Parathyroid adenoma (tissue), 2 donors: ENCODE results near the gene CNFN.

ENCODE experiments used
- H2AFZ ChIP-seq: fragments of 300-600 bp; sonication (generic); one replicate; pipeline ENCODE4 v1.7.0; 2017; ENCODE audit warnings: antibody characterized with exemption, mild to moderate bottlenecking
- H3K27ac ChIP-seq: fragments of 300-600 bp; sonication (generic); one replicate; pipeline ENCODE4 v1.7.0; 2017
- H3K27me3 ChIP-seq: fragments of 300-600 bp; sonication (generic); one replicate; pipeline ENCODE4 v1.7.0; 2017; ENCODE audit warnings: low read length; ENCODE audit not compliant: control insufficient read depth, insufficient read depth
- H3K36me3 ChIP-seq: fragments of 300-600 bp; sonication (generic); one replicate; pipeline ENCODE4 v1.7.0; 2017; ENCODE audit warnings: low read length; ENCODE audit not compliant: control insufficient read depth, insufficient read depth
- H3K4me1 ChIP-seq: fragments of 300-600 bp; sonication (generic); one replicate; pipeline ENCODE4 v1.7.0; 2017; ENCODE audit warnings: control low read depth
- H3K4me2 ChIP-seq: fragments of 300-600 bp; sonication (generic); one replicate; pipeline ENCODE4 v1.7.0; 2017; ENCODE audit warnings: low read length
- H3K4me3 ChIP-seq: fragments of 300-600 bp; sonication (generic); one replicate; pipeline ENCODE4 v1.7.0; 2017; ENCODE audit warnings: low read depth, low read length
- H3K79me2 ChIP-seq: fragments of 300-600 bp; sonication (generic); one replicate; pipeline ENCODE4 v1.7.0; 2017; ENCODE audit warnings: control low read depth
- H3K9ac ChIP-seq: fragments of 300-600 bp; sonication (generic); one replicate; pipeline ENCODE4 v1.7.0; 2017; ENCODE audit warnings: mild to moderate bottlenecking
- H3K9me3 ChIP-seq: fragments of 300-600 bp; sonication (generic); one replicate; pipeline ENCODE4 v1.7.0; 2017; ENCODE audit warnings: low read length; ENCODE audit not compliant: control insufficient read depth
- TF ChIP-seq, protein P1 (sequence below): fragments of 300-600 bp; sonication (generic); IDR thresholded peaks from one replicate; pipeline ENCODE4 v1.7.0; 2017; ENCODE audit warnings: antibody characterized with exemption, mild to moderate bottlenecking
- donor health status: primary hyperparathyroidism.

Gene CNFN, protein sequence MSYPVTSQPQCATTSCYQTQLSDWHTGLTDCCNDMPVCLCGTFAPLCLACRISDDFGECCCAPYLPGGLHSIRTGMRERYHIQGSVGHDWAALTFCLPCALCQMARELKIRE

DNA sequence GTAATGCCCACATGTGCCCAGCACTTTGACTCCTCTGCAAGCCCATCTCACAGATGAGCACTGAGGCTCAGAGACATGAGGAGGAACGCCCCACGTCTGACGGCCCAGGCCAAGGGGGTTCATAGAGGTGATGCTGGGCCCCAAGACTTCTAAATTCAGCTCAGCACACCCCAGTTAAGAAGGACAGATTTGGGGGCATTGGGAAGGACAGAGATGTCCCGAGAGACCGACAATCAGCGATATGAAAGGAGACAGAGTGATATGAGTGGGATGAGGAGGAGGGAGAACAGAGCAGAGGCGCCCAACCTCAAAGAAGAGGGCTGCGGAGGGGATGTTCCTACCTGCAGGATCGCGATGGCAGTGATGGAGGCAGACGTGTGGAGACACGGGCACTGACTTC lies at the start of gene CNFN:
Gene CNFN (minus strand): TSS at position 399 of the 400 bp plus-strand sequence. CDS start 1,260 bp downstream, outside the sequence.
- Histone ChIP-seq H3K4me1 (no peaks in the 10 kb centered on the region), H3K4me2 (no peak within 1 kb of the TSS), H3K9ac (no peak within 1 kb of the TSS), H3K79me2 (no peaks in the 10 kb centered on the region), H3K27me3 (no peaks in the 10 kb centered on the region), H3K36me3 (no peaks in the 10 kb centered on the region), H2AFZ (no peak within 1 kb of the TSS), H3K27ac (no peak within 1 kb of the TSS), H3K4me3 (no peak within 1 kb of the TSS), H3K9me3 (no peaks in the 10 kb centered on the region)
- TF ChIP-seq, protein P1, sequence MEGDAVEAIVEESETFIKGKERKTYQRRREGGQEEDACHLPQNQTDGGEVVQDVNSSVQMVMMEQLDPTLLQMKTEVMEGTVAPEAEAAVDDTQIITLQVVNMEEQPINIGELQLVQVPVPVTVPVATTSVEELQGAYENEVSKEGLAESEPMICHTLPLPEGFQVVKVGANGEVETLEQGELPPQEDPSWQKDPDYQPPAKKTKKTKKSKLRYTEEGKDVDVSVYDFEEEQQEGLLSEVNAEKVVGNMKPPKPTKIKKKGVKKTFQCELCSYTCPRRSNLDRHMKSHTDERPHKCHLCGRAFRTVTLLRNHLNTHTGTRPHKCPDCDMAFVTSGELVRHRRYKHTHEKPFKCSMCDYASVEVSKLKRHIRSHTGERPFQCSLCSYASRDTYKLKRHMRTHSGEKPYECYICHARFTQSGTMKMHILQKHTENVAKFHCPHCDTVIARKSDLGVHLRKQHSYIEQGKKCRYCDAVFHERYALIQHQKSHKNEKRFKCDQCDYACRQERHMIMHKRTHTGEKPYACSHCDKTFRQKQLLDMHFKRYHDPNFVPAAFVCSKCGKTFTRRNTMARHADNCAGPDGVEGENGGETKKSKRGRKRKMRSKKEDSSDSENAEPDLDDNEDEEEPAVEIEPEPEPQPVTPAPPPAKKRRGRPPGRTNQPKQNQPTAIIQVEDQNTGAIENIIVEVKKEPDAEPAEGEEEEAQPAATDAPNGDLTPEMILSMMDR = no peak

DNA sequence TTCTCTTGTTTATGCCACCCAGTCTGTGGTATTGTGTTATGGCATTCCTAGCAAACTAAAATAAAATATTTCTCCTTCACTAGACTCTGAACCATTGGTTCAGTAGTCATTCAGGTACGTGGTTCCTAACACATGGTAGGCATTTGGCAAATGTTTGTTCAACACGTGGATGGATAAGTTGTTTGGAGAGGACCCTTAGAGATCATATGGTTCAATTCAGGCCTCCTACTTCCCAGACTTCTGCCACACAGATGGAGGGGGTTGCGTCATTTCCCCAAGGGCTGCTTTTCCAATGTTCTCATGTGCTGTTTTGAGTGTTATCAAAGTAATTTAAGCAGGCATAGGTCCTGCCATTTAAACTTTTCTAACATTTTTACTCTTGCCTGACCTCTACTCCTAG lies 45.9 kb upstream of the CNFN start:
- no peak overlapping the region for H3K27ac ChIP-seq
- H3K79me2 ChIP-seq = no peaks in the 10 kb centered on the region

GRCh38 chr19:42435316-42435715 lies 45.2 kb upstream of the CNFN start:
- no peak overlapping the region for H3K27ac ChIP-seq

More for the DNA sequence above, 45.9 kb upstream of the CNFN start:
- no peak overlapping the region for H3K4me2 ChIP-seq
- no peaks in the 10 kb centered on the region for H3K36me3 ChIP-seq
- no peaks in the 10 kb centered on the region for H3K9me3 ChIP-seq
- H2AFZ ChIP-seq = no peak overlapping the region
- no peaks in the 10 kb centered on the region for H3K27me3 ChIP-seq
- TF ChIP-seq, protein P1 = no peak
- peaks cover 5% of the 10 kb centered on the region for H3K4me1 ChIP-seq
- H3K4me3 ChIP-seq = no peak overlapping the region
- H3K9ac ChIP-seq = no peak overlapping the region

GRCh38 chr19:42433503-42434260 lies 43.6 kb upstream of the CNFN start:
- Histone ChIP-seq H3K36me3 (no peaks in the 10 kb centered on the region), H3K9ac (no peak overlapping the region), H3K79me2 (no peaks in the 10 kb centered on the region), H3K27ac (peak overlapping the region; percentile 46), H3K4me2 (no peak overlapping the region), H3K9me3 (no peaks in the 10 kb centered on the region), H3K4me3 (no peak overlapping the region), H3K4me1 (peaks cover 5% of the 10 kb centered on the region), H2AFZ (peak overlapping the region; percentile 87), H3K27me3 (no peaks in the 10 kb centered on the region)
- TF ChIP-seq, protein P1 = peak; percentile 91

More at GRCh38 chr19:42435316-42435715, 45.2 kb upstream of the CNFN start:
- H3K27me3 ChIP-seq = no peaks in the 10 kb centered on the region
- no peaks in the 10 kb centered on the region for H3K36me3 ChIP-seq
- peaks cover 5% of the 10 kb centered on the region for H3K4me1 ChIP-seq
- H3K79me2 ChIP-seq = no peaks in the 10 kb centered on the region
- no peak overlapping the region for H3K9ac ChIP-seq
- no peak overlapping the region for H2AFZ ChIP-seq
- TF ChIP-seq, protein P1 = no peak
- no peak overlapping the region for H3K4me2 ChIP-seq
- H3K4me3 ChIP-seq = no peak overlapping the region
- H3K9me3 ChIP-seq = no peaks in the 10 kb centered on the region
